Fibroblast of the aortic adventitia (primary cell): ENCODE results near the gene NPAT. TPM values are rescaled to one million over a fixed set of nuclear protein-coding genes. Genes with fewer than 3 reads are reported as not detected.

Source experiments
- small RNA-seq: library from RNA; depleted of rRNA; stranded (forward); fragments of <200 nt; gene quantifications from one replicate; pipeline ENCODE3, GENCODE V24; 2012
- total RNA-seq: library from RNA; depleted of rRNA; stranded (reverse); fragments of >200 nt; gene quantifications from 2 replicates; pipeline ENCODE4 v1.2.3, GENCODE V29; 2012; ENCODE audit warnings: low replicate concordance

NPAT gene
- total RNA-seq, 1 donor: 28.9 TPM

Small RNA genes within 50 kb of the gene (small RNA-seq; reads per million reads assigned to genes)
- not detected for gene RF00019

Other genes with a start within 250 kb of the NPAT start
- gene CUL5, start 213.7 kb downstream of the NPAT start, total RNA-seq: 38.4 and 39.1 TPM in 2 replicates
- gene ACAT1, start 101.1 kb downstream of the NPAT start, total RNA-seq: 81.7 and 85.9 TPM in 2 replicates
- gene ATM, start 429 bp upstream of the NPAT start, total RNA-seq: 94.4 and 291 TPM in 2 replicates
- 0.99 and 1.6 TPM in 2 replicates for gene C11orf65, start 244.9 kb upstream of the NPAT start, total RNA-seq